OCI-LY3 (cell line): ENCODE results near the gene MRPS27.

Source experiments
- CTCF ChIP-seq: fragments of 200-600, 300-600 bp; sonication (generic); IDR thresholded peaks from 2 replicates; pipeline ENCODE4 v1.5.1; 2014; ENCODE audit warnings: antibody characterized with exemption, low read length, low read depth
- EZH2phosphoT487 ChIP-seq: fragments of 200-600 bp; shearing (Covaris generic); IDR thresholded peaks from 2 replicates; pipeline ENCODE4 v1.6.1; 2018; ENCODE audit warnings: antibody characterized with exemption, mixed run types, low read depth

- TF ChIP-seq CTCF (no peak), EZH2phosphoT487 (no peak)
Observed at GRCh38 chr5:72328172-72328571, 8.1 kb upstream of the MRPS27 start.
